DND-41 (cell line): ENCODE data around the gene KANSL1.

ENCODE experiments used
- EZH2 ChIP-seq: IDR thresholded peaks from 3 replicates; pipeline ENCODE4 v1.6.1; 2012; ENCODE audit warnings: borderline replicate concordance, low read depth, mild to moderate bottlenecking, moderate library complexity, low read length, inconsistent platforms; ENCODE audit not compliant: severe bottlenecking
- TF ChIP-seq, protein P1 (sequence below): IDR thresholded peaks from 2 replicates; pipeline ENCODE4 v1.5.1; 2012; ENCODE audit warnings: borderline replicate concordance, low read length, moderate library complexity, mild to moderate bottlenecking; ENCODE audit not compliant: poor library complexity, severe bottlenecking; ENCODE audit errors: extremely low read depth

DNA sequence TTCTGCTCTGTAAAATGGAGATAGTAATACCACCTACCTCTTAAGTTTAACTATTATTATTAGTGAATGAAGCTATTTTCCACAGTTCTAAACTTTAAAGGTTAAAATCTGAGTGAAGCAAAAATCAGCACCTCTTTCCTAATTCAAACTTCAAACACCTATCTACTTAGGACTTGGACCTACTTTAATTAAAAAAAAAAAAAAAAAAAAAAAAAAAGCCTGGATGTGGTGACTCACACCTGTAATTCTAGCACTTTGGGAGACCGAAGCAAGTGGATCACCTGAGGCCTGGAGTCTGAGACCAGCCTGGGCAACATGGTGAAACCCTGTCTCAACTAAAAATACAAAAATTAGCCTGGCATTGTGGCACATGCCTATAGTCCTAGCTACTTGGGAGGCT, 5.0 kb upstream of the KANSL1 start:
- TF ChIP-seq, protein P1, sequence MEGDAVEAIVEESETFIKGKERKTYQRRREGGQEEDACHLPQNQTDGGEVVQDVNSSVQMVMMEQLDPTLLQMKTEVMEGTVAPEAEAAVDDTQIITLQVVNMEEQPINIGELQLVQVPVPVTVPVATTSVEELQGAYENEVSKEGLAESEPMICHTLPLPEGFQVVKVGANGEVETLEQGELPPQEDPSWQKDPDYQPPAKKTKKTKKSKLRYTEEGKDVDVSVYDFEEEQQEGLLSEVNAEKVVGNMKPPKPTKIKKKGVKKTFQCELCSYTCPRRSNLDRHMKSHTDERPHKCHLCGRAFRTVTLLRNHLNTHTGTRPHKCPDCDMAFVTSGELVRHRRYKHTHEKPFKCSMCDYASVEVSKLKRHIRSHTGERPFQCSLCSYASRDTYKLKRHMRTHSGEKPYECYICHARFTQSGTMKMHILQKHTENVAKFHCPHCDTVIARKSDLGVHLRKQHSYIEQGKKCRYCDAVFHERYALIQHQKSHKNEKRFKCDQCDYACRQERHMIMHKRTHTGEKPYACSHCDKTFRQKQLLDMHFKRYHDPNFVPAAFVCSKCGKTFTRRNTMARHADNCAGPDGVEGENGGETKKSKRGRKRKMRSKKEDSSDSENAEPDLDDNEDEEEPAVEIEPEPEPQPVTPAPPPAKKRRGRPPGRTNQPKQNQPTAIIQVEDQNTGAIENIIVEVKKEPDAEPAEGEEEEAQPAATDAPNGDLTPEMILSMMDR = no peak
- no peak for TF ChIP-seq EZH2
